GM12801 (cell line): ENCODE data around the gene TAB2.

Experiments used
- CTCF ChIP-seq: IDR thresholded peaks from one replicate; pipeline ENCODE4 v1.5.1; 2011; ENCODE audit warnings: control low read depth; ENCODE audit not compliant: insufficient read length; ENCODE audit errors: extremely low read depth

Gene TAB2

GRCh38 chr6:149450679-149451375 lies 133.3 kb downstream of the TAB2 start:
- no peak for TF ChIP-seq CTCF

DNA sequence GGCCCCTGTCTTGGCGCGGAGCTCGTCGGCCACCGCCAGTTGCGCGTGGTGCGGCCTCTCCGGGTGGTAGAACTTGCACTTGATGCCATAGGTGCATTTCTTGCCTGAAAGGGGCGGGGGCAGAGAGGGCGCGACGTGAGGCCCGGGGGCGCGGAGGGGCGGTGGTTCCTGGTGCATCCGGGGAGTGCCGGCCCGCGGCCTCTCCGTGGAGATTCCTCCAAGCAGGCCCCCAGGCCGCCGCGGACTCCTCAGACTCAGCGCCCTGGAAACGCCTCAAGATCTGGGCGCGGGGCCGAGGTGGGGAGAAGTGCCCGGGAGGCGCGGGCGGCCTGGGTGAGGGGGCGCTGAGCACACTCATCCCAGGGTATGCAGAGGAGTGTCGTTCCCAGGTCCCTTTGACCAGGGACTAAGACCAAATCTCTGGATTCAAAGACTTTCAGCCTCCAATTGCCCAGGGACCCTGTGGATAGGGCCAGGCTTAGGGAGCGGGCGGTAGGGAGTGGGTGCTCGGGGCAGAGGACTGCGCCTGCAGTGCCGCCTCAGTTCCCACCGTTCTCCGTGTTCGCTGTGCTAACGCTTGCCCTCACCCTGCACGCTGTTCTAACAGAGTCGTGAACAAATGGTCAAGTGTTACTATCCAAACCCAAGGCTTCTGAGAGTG lies 134.0 kb downstream of the TAB2 start:
- TF ChIP-seq CTCF: no peak

- no peak for TF ChIP-seq CTCF
These were observed 134.8 kb downstream of the TAB2 start for GRCh38 chr6:149452037-149452939.

DNA sequence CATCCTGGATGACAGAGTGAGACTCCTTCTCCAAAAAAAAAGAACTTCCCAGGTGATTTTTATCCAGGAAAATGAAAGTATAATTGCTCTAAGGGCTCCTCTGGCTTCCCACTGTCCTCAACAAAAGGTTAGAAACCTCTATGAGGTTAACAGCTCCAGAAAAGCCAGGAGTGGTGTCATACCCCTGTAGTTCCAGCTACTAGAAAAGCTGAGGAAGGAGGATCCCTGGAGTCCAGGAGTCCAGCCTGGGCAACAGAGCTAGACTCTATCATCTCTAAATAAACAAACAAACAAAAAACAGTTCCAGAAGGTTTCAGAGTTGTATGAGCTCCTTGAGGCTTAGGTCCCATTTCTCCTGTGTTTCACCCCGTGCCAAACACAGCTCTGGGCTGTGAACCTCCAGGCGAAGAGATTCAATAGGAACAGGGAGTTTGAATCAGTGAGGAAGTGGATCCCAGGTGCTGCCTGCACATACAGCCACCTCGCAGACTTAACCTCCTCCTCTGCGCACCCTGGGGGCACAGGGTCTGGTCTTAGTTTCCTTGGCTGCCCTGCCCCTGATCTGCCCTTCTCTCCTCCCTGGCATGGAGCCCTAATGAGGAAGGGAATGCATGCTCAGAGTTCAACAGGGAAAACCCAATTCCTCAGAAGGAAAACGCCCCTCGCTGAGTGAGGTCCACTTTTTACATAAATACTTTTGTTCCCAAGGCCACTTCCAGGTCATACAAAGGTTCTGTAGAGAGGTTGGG lies 136.3 kb downstream of the TAB2 start:
- no peak for TF ChIP-seq CTCF

DNA sequence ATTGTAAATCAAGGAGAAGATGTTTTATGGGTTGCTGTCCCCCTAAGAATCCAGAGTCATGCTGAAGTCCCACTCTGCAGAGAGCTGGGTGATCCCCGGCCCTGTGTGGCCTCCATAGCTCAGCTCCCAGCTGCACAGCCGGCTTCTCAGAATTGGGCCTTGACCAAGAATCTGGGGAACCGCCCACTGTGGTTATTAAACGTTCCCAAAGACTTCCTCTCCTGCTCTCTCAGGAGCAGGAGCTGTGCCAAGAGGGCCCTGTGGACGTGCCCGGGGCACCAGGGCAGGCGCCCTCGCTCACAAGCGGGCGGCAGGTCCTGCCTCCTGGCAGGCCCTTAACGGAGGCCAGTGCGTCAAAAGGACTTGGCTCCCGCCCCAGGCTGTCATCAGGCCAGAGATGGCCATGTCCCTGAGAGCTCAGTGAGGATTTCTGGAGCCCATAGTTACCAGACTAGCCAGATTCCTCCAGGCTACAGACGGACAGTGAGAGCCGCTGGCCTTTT lies 136.9 kb downstream of the TAB2 start:
- TF ChIP-seq CTCF: no peak

GRCh38 chr6:149455031-149455732 lies 137.7 kb downstream of the TAB2 start:
- no peak for TF ChIP-seq CTCF
